ENCODE measurements around the gene DSC1. TPM values are rescaled to one million over a fixed set of nuclear protein-coding genes. Genes with fewer than 3 reads are reported as not detected.

Gene DSC1
- total RNA-seq, 4 donors from 2014 or later: 0.35 TPM; not detected in 3

DNA sequence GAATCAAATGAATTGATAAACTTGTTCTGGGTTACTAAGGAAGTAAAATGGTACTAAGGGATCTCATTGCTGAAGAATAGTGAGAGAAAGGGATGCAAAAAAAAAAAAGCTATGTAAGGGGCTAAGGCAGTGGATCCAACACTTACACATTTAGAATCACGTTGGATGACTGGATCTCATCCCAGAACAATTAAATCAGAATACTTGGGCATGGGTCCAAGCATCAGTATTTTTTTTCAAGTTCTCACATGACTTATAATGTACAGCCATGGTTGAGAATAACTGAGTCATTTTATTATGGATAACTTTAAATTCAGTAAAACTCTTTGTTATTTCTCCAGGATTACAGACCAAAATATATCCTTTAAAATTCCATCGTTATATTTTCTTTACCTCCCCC is 8.5 kb downstream of the DSC1 start:
- H3K27me3 ChIP-seq: no peaks in the 10 kb centered on the region
- no peak overlapping the region for H3K4me3 ChIP-seq
- no peaks in the 10 kb centered on the region for H3K4me1 ChIP-seq
- no peak for DNase-seq
- no peaks in the 10 kb centered on the region for H3K36me3 ChIP-seq
- H3K27ac ChIP-seq: no peak overlapping the region
- H3K9me3 ChIP-seq: no peaks in the 10 kb centered on the region
- no peak for TF ChIP-seq POLR2A (IDR thresholded peaks at IDR 0.05)
- TF ChIP-seq, protein P1, sequence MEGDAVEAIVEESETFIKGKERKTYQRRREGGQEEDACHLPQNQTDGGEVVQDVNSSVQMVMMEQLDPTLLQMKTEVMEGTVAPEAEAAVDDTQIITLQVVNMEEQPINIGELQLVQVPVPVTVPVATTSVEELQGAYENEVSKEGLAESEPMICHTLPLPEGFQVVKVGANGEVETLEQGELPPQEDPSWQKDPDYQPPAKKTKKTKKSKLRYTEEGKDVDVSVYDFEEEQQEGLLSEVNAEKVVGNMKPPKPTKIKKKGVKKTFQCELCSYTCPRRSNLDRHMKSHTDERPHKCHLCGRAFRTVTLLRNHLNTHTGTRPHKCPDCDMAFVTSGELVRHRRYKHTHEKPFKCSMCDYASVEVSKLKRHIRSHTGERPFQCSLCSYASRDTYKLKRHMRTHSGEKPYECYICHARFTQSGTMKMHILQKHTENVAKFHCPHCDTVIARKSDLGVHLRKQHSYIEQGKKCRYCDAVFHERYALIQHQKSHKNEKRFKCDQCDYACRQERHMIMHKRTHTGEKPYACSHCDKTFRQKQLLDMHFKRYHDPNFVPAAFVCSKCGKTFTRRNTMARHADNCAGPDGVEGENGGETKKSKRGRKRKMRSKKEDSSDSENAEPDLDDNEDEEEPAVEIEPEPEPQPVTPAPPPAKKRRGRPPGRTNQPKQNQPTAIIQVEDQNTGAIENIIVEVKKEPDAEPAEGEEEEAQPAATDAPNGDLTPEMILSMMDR (IDR thresholded peaks at IDR 0.05): no peak

DNA sequence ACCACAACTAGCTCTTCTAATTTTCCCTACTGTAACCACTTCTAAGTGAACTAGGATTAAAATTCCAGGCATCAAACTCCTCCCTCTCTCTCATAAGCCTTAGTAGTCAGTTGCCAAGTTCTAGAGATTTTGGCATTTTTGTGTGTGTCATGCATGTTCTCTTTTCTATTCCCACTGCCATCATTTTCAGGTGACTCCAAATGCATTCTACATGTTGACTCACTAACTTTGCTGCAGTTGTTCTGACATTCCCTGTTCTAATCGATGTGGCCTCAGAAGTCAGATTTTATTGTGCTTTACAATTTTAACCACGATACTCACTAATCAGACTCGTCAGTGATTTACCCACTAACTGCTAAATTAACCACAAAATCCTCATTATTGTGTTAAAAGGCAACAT is 13.3 kb downstream of the DSC1 start:
- TF ChIP-seq, protein P1 (IDR thresholded peaks at IDR 0.05): no peak
- TF ChIP-seq POLR2A (IDR thresholded peaks at IDR 0.05): no peak
- no peak overlapping the region for H3K4me3 ChIP-seq

GRCh38 chr18:31148600-31148999 is 14.1 kb downstream of the DSC1 start:
- no peaks in the 10 kb centered on the region for H3K36me3 ChIP-seq
- no peaks in the 10 kb centered on the region for H3K4me1 ChIP-seq
- TF ChIP-seq, protein P1 (IDR thresholded peaks at IDR 0.05): no peak
- TF ChIP-seq POLR2A (IDR thresholded peaks at IDR 0.05): no peak
- no peak overlapping the region for H3K27ac ChIP-seq
- no peak for DNase-seq
- no peaks in the 10 kb centered on the region for H3K9me3 ChIP-seq
- no peak overlapping the region for H3K4me3 ChIP-seq
- H3K27me3 ChIP-seq: no peaks in the 10 kb centered on the region

More for the DNA sequence above, 13.3 kb downstream of the DSC1 start:
- Histone ChIP-seq H3K36me3 (no peaks in the 10 kb centered on the region), H3K9me3 (no peaks in the 10 kb centered on the region), H3K4me1 (no peaks in the 10 kb centered on the region), H3K27ac (no peak overlapping the region), H3K27me3 (no peaks in the 10 kb centered on the region)
- DNase-seq: no peak

DNA sequence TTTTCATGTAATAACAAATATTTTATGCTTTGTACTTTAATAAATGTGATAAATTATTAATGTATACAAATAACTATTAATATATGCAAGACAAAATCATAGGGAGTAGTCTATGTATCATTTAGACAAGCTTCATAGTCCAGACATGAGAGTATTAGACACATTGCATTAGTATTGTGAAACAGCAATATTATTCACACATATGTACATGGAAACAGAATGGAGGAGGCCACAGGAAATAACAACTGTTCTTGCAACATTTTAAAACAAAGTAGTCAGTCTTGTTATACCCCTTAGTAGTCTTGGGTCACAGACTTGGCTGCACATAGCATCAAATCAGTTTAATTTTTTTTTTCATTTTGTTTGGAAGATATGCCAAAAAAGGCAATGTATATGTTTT is 15.8 kb downstream of the DSC1 start:
- Histone ChIP-seq H3K4me3 (no peak overlapping the region), H3K36me3 (no peaks in the 10 kb centered on the region), H3K4me1 (no peaks in the 10 kb centered on the region), H3K27me3 (no peaks in the 10 kb centered on the region), H3K27ac (no peak overlapping the region), H3K9me3 (no peaks in the 10 kb centered on the region)
- no peak for DNase-seq
- TF ChIP-seq, protein P1 (IDR thresholded peaks at IDR 0.05): no peak
- no peak for TF ChIP-seq POLR2A (IDR thresholded peaks at IDR 0.05)

- Histone ChIP-seq H3K36me3 (no peaks in the 10 kb centered on the region), H3K4me1 (no peaks in the 10 kb centered on the region), H3K27me3 (no peaks in the 10 kb centered on the region), H3K4me3 (no peak overlapping the region), H3K9me3 (no peaks in the 10 kb centered on the region), H3K27ac (no peak overlapping the region)
- DNase-seq: no peak
- TF ChIP-seq POLR2A (IDR thresholded peaks at IDR 0.05): no peak
- TF ChIP-seq, protein P1 (IDR thresholded peaks at IDR 0.05): no peak
These were observed 19.6 kb downstream of the DSC1 start for GRCh38 chr18:31143025-31143424.

DNA sequence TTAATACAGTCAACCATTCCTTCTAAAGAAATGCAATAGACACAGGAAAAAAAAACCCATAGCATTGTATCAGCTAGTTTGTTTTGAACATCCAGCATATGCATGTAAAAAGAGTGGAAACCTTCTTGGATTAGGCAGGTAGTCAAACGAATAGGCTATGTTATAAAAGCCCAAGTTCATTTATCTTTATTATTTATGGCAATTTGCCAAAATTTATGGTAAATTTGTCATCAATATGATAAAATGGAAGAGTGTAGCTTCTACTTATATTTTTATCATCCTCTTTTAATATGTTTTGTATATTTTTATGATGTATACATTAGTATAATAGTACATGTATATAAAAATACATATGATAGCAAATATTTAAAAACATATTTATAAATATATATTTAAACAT is 23.9 kb downstream of the DSC1 start:
- Histone ChIP-seq H3K27ac (no peak overlapping the region), H3K36me3 (no peaks in the 10 kb centered on the region), H3K4me3 (no peak overlapping the region), H3K9me3 (no peaks in the 10 kb centered on the region), H3K27me3 (no peaks in the 10 kb centered on the region), H3K4me1 (no peaks in the 10 kb centered on the region)
- TF ChIP-seq, protein P1 (IDR thresholded peaks at IDR 0.05): no peak
- TF ChIP-seq POLR2A (IDR thresholded peaks at IDR 0.05): no peak
- no peak for DNase-seq

All from Peyer's patch (tissue), 4 donors.